Measurements from ENCODE around the gene SERINC3. TPM values are rescaled to one million over a fixed set of nuclear protein-coding genes. Genes with fewer than 3 reads are reported as not detected.

The SERINC3 gene
- total RNA-seq, 1 donor from 2014 or later, result 42.9 TPM

DNA sequence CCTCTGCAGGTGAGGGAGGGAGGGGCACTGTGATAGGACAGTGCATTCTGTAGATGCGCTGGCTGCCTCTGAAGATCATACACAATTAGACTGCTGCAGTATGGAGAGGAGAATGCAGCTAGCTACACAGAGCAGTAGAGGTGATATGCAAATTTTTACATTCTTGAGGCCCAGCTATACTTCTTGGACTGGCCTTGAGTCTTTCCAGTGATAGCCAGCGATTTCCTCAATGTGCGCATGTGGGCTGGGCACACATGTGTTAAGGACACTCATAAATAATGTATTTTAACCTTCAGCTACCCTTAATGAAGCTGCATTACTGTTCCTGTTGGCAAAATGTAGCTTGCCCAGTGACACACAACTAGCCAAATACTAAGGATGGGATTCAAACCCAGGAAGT lies 27.2 kb downstream of the SERINC3 start:
- peaks cover 29% of the 10 kb centered on the region for H3K36me3 Mint-ChIP-seq
- H3K27me3 Mint-ChIP-seq (ENCODE audit: low read depth), result no peaks in the 10 kb centered on the region
- no peak overlapping the region for H3K4me3 Mint-ChIP-seq
- H3K4me1 Mint-ChIP-seq, result no peaks in the 10 kb centered on the region
- DNase-seq (ENCODE audit: low spot score in 2 of 2, unreplicated experiment in 2 of 2), result no peak
- H3K27ac Mint-ChIP-seq, result peak overlapping the region; percentile 15
- TF ChIP-seq, protein P1, sequence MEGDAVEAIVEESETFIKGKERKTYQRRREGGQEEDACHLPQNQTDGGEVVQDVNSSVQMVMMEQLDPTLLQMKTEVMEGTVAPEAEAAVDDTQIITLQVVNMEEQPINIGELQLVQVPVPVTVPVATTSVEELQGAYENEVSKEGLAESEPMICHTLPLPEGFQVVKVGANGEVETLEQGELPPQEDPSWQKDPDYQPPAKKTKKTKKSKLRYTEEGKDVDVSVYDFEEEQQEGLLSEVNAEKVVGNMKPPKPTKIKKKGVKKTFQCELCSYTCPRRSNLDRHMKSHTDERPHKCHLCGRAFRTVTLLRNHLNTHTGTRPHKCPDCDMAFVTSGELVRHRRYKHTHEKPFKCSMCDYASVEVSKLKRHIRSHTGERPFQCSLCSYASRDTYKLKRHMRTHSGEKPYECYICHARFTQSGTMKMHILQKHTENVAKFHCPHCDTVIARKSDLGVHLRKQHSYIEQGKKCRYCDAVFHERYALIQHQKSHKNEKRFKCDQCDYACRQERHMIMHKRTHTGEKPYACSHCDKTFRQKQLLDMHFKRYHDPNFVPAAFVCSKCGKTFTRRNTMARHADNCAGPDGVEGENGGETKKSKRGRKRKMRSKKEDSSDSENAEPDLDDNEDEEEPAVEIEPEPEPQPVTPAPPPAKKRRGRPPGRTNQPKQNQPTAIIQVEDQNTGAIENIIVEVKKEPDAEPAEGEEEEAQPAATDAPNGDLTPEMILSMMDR (IDR thresholded peaks at IDR 0.05; ENCODE audit: unreplicated experiment), result no peak
- no peaks in the 10 kb centered on the region for H3K9me3 Mint-ChIP-seq

DNA sequence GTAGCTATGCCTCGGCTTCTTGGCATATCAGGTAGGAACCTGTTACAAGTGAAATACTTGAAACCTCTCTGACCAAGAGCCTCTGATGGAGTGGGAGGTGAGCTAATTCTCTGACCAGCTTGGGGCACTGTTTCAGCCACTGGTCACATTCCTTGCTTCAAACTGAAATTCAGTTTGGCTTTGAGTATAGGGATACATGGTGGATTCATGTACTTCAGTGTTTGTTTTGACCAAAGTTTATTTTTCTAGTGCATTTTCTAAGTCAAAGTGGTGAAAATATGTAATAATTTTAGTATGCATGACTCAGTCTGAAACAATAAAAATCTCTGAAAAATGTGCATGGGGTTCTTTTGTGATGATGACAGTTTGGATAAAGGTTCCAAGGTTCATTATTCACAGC lies 27.6 kb downstream of the SERINC3 start:
- no peak overlapping the region for H3K4me3 Mint-ChIP-seq
- peak overlapping the region; percentile 33 for H3K27ac Mint-ChIP-seq
- H3K4me1 Mint-ChIP-seq, result no peaks in the 10 kb centered on the region
- no peak for DNase-seq (ENCODE audit: low spot score in 2 of 2, unreplicated experiment in 2 of 2)
- H3K9me3 Mint-ChIP-seq, result no peaks in the 10 kb centered on the region
- no peaks in the 10 kb centered on the region for H3K27me3 Mint-ChIP-seq (ENCODE audit: low read depth)
- peaks cover 29% of the 10 kb centered on the region for H3K36me3 Mint-ChIP-seq
- TF ChIP-seq, protein P1 (IDR thresholded peaks at IDR 0.05; ENCODE audit: unreplicated experiment), result no peak

DNA sequence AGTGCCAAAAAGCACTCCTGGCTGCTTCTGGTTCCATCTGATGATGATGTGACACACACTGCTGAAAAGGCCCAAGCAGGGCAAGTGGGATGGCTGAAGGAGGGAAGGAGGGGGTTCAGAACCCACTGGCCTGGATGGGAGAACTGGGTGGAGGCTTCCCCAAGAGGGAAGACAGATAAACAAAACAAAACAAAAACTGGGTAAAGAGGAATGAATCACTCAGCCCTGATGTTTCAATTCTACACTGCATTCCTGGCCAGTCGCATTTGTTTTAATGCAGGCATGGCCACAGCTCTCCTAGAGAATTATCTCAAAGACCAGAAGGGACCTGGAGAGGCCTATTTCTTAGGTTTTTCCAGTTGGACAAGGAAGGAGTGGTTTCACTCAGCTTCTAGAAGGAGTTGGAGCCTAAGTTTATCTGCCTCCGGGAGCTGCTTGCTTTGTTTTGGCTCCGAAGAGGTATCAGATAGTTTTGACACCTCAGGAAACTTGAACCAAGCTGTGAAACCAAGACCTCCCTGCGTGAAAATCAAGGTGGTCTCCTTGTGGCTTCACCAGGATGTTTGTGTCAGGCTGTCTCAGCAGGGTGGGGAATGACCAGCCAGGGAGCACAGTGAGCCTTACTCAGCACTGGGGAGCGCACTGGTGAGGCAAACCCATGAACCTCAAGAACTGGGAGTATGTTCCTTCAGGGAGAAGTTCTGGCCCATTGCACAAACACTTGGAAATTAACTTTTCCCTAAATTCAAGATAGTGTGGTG lies 30.1 kb downstream of the SERINC3 start:
- peaks cover 23% of the 10 kb centered on the region for H3K36me3 Mint-ChIP-seq
- no peak overlapping the region for H3K4me3 Mint-ChIP-seq
- TF ChIP-seq, protein P1 (IDR thresholded peaks at IDR 0.05; ENCODE audit: unreplicated experiment), result no peak
- H3K27ac Mint-ChIP-seq, result peak overlapping the region; percentile 75
- DNase-seq (ENCODE audit: low spot score in 2 of 2, unreplicated experiment in 2 of 2), result no peak
- H3K4me1 Mint-ChIP-seq, result no peaks in the 10 kb centered on the region
- no peaks in the 10 kb centered on the region for H3K27me3 Mint-ChIP-seq (ENCODE audit: low read depth)
- no peaks in the 10 kb centered on the region for H3K9me3 Mint-ChIP-seq

DNA sequence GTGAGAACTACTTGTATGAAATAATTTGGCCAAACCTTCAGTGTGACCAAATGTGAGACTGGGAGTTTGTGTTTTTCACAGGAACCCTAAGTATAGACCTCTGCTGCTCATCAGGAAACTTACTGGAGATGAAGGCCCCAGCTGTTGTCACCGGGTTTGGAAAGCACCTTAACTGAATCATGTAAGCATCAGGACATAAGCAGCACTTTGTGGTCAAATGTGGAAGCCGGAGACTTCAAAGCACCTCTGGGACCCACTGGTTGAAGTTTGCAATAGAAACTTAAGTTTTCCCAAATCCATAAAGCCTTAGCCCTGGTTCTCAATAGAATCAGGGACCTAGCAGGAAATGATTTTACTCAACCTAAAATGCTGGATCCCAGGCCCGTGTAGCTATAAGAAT lies 31.9 kb downstream of the SERINC3 start:
- Mint-ChIP-seq H3K4me3 (no peak overlapping the region), H3K36me3 (peaks cover 28% of the 10 kb centered on the region)
- no peak for DNase-seq (ENCODE audit: low spot score in 2 of 2, unreplicated experiment in 2 of 2)

DNA sequence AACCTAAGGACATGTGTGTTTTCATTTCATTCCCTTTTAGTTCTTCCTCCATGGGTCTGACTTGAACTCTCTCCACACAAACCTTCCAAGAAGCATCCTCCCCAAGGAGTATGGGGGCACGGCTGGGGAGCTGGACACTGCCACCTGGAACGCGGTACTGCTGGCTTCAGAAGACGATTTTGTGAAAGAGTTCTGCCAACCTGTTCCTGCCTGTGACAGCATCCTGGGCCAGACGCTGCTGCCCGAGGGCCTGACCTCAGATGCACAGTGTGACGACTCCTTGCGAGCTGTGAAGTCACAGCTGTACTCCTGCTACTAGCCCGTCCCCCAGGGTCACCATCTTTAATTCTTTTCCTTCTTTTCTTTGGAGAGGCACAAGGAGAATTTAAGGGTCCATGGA lies 32.6 kb downstream of the SERINC3 start:
- peaks cover 24% of the 10 kb centered on the region for H3K36me3 Mint-ChIP-seq
- no peak overlapping the region for H3K4me3 Mint-ChIP-seq
- TF ChIP-seq, protein P1 (IDR thresholded peaks at IDR 0.05; ENCODE audit: unreplicated experiment), result no peak
- no peaks in the 10 kb centered on the region for H3K9me3 Mint-ChIP-seq
- H3K4me1 Mint-ChIP-seq, result no peaks in the 10 kb centered on the region
- H3K27me3 Mint-ChIP-seq (ENCODE audit: low read depth), result no peaks in the 10 kb centered on the region
- no peak for DNase-seq (ENCODE audit: low spot score in 2 of 2, unreplicated experiment in 2 of 2)
- no peak overlapping the region for H3K27ac Mint-ChIP-seq

More for the DNA sequence above, 31.9 kb downstream of the SERINC3 start:
- TF ChIP-seq, protein P1 (IDR thresholded peaks at IDR 0.05; ENCODE audit: unreplicated experiment), result no peak
- Mint-ChIP-seq H3K27me3 (ENCODE audit: low read depth) (no peaks in the 10 kb centered on the region), H3K9me3 (no peaks in the 10 kb centered on the region), H3K4me1 (no peaks in the 10 kb centered on the region), H3K27ac (no peak overlapping the region)

Data from mesothelial cell of epicardium (in vitro differentiated cells).